VCaP (cell line): ENCODE data around the gene UBP1.
"Not testable (repeated sequence)": the region's sequence is repeated elsewhere in the genome, so short reads cannot be mapped to it uniquely, and the experiment has no call there.

Experiments used
- H3K27ac ChIP-seq: fragments of 450-650 bp; 2 replicates; pipeline ENCODE4 v1.5.1; 2017
- TF ChIP-seq, protein P1 (sequence below): fragments of 450-650 bp; conservative IDR thresholded peaks from 2 replicates; pipeline ENCODE4 v1.5.1; 2017; ENCODE audit warnings: mild to moderate bottlenecking, moderate library complexity

The UBP1 gene

DNA sequence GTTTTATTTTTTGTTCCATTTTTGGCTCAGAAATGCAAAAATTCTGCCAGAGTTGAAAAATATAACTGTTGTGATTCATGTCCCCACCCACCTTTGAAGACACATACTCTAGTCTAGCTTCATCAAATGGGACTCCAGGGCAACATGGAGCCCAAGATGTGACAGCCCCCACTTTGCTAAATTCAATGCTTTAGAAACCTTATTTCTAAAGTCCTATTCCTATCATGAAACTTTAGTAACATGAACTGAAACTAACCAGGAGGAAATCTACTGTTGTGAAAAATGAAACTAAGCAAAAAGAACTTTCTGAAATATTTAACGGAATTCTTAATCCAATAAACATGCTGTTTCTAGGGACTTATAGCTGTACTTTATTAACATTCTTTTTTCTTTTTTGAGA lies 20.3 kb downstream of the UBP1 start:
- H3K27ac ChIP-seq: no peak overlapping the region
- TF ChIP-seq, protein P1, sequence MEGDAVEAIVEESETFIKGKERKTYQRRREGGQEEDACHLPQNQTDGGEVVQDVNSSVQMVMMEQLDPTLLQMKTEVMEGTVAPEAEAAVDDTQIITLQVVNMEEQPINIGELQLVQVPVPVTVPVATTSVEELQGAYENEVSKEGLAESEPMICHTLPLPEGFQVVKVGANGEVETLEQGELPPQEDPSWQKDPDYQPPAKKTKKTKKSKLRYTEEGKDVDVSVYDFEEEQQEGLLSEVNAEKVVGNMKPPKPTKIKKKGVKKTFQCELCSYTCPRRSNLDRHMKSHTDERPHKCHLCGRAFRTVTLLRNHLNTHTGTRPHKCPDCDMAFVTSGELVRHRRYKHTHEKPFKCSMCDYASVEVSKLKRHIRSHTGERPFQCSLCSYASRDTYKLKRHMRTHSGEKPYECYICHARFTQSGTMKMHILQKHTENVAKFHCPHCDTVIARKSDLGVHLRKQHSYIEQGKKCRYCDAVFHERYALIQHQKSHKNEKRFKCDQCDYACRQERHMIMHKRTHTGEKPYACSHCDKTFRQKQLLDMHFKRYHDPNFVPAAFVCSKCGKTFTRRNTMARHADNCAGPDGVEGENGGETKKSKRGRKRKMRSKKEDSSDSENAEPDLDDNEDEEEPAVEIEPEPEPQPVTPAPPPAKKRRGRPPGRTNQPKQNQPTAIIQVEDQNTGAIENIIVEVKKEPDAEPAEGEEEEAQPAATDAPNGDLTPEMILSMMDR: no peak

- no peak overlapping the region for H3K27ac ChIP-seq
- TF ChIP-seq, protein P1: no peak
These were observed 23.0 kb downstream of the UBP1 start for GRCh38 chr3:33417066-33417673.

DNA sequence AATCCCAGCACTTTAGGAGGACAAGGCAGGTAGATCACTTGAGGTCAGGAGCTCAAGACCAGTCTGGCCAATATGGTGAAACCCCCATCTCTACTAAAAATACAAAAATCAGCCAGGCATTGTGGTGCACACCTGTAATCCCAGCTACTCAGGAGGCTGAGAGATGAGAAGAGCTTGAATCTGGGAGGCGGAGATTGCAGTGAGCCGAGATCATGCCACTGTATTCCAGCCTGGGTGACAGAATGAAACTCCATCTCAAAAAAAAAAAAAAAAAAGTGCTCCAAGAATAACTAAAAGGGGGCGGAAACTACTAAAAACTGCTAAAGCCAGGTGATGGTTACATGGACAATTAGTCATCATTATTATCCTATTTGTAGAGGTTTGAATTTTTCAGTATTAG lies 29.4 kb downstream of the UBP1 start:
- not testable (repeated sequence) for H3K27ac ChIP-seq

DNA sequence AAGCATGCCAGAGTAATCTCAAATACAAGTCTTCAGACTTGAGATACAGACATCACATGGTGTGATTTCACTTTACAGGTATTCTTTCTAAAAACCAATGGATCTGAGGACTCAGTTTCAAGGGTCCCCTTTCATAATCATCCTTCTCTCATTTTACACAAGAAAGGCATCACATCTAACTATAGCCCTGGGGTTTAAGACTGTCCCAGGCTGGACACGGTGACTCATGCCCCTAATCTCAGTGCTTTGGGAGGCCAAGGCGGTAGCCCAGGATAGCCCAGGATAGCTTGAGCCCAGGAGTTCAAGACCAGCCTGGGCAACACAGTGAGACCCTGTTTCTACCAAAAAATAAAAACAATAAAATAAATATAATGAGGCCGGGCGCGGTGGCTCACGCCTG lies 36.4 kb downstream of the UBP1 start:
- TF ChIP-seq, protein P1: no peak
- no peak overlapping the region for H3K27ac ChIP-seq

DNA sequence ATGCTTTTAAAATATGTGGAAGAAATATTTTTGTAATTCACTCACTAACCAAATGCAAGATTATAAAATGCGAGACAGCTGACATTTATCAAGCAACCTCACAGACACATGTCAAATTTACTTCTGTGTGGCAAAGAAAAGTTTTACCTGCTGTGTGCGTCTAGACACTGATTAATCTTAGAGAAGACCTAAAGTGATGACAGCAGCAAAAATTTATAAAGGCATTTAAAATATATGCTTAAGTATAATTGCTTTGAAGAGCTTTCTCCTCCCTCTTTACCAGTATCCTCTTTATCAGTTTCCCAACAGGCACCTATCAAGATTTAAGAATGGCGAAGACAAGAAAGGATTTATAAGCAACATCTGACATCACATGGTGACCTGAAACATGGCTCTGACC lies 37.3 kb downstream of the UBP1 start:
- no peak overlapping the region for H3K27ac ChIP-seq
- TF ChIP-seq, protein P1: no peak

DNA sequence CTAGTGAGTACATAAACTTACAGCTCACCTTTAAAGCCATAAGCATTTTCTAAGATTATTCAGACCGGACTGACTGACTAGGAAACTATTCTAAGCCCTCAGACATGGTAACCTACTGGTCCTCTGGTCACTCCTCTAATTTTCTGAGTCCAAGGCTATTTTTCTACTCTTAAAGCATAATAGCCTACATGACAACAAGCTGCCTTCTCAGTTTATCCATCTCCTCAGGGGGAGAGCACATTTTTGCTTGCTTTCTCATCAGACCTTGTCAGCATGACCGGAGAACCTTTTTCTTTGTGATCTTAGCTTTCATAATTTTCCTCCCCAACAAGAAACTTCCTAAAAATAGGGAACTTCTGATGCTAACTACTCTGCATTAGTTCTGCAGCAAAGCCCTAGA lies 38.4 kb downstream of the UBP1 start:
- H3K27ac ChIP-seq: no peak overlapping the region
- TF ChIP-seq, protein P1: no peak

DNA sequence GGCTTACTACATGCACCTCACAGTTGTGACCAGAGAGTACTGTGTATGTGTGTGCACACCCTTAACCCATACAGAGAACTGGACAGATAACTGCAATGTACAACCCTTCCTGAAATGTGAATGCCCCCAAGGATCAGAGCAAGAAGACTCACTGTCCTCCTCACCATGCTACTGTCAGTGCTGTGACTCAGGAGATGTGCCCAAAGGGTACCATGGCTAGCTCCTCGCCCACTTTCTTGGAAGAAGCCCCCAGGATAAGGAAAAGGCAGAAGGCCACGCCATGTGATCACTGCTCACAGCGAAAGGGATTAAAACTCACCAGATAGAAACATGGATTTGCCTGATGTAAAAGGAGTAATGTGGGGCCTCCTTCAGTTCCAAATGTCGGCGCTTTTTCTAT lies 41.8 kb downstream of the UBP1 start:
- TF ChIP-seq, protein P1: no peak
- H3K27ac ChIP-seq: no peak overlapping the region

DNA sequence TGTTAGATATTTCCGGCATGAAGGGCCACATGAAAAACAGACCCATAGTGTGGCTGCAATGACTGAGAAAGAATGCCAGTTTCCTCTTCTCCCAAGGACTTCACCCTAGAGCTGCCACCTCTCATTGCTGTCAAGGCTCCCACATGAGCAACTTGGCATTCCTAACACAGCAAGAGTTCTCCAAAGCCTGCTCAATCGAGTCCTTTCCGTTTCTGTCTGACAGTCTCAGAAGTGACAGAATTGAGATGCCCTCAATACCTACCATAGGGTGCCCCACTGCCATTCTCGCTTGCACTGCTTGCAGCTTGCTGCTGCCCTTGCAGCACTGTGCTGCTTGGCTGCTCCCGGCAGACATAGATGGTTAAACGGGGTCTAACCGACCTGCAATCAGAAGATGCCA lies 44.3 kb downstream of the UBP1 start:
- TF ChIP-seq, protein P1: no peak
- no peak overlapping the region for H3K27ac ChIP-seq
